Erythroblast (primary cell): ENCODE measurements around the gene A4GNT.

Source experiments
- GATA1 ChIP-seq: IDR thresholded peaks from 2 replicates; pipeline ENCODE4 v1.6.1; 2011; ENCODE audit warnings: low read depth, mild to moderate bottlenecking, control low read depth, low read length, moderate library complexity
- POLR2A ChIP-seq: IDR thresholded peaks from 2 replicates; pipeline ENCODE4 v1.6.1; 2011; ENCODE audit warnings: mild to moderate bottlenecking, low read length

- no peak for TF ChIP-seq POLR2A
- TF ChIP-seq GATA1: no peak
Measured at GRCh38 chr3:138172625-138173024, 40.4 kb upstream of the A4GNT start.
